ENCODE results near the gene PLXNA1.

- TF ChIP-seq DPF2 (IDR thresholded peaks at IDR 0.05) (no peak), ZNF785 (CRISPR knock-in tag; IDR thresholded peaks at IDR 0.05) (no peak), ESRRA (IDR thresholded peaks at IDR 0.05; ENCODE audit: borderline replicate concordance, low read depth) (no peak), POLR2A (conservative IDR thresholded peaks at IDR 0.05) (no peak), ATF1 (CRISPR knock-in tag; IDR thresholded peaks at IDR 0.05) (no peak), ATF1 (tag; IDR thresholded peaks at IDR 0.05) (no peak), ZNF274 (IDR thresholded peaks at IDR 0.05; ENCODE audit: borderline replicate concordance, low read depth, low read length) (no peak)
- TF ChIP-seq, protein P1, sequence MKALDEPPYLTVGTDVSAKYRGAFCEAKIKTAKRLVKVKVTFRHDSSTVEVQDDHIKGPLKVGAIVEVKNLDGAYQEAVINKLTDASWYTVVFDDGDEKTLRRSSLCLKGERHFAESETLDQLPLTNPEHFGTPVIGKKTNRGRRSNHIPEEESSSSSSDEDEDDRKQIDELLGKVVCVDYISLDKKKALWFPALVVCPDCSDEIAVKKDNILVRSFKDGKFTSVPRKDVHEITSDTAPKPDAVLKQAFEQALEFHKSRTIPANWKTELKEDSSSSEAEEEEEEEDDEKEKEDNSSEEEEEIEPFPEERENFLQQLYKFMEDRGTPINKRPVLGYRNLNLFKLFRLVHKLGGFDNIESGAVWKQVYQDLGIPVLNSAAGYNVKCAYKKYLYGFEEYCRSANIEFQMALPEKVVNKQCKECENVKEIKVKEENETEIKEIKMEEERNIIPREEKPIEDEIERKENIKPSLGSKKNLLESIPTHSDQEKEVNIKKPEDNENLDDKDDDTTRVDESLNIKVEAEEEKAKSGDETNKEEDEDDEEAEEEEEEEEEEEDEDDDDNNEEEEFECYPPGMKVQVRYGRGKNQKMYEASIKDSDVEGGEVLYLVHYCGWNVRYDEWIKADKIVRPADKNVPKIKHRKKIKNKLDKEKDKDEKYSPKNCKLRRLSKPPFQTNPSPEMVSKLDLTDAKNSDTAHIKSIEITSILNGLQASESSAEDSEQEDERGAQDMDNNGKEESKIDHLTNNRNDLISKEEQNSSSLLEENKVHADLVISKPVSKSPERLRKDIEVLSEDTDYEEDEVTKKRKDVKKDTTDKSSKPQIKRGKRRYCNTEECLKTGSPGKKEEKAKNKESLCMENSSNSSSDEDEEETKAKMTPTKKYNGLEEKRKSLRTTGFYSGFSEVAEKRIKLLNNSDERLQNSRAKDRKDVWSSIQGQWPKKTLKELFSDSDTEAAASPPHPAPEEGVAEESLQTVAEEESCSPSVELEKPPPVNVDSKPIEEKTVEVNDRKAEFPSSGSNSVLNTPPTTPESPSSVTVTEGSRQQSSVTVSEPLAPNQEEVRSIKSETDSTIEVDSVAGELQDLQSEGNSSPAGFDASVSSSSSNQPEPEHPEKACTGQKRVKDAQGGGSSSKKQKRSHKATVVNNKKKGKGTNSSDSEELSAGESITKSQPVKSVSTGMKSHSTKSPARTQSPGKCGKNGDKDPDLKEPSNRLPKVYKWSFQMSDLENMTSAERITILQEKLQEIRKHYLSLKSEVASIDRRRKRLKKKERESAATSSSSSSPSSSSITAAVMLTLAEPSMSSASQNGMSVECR (CRISPR knock-in tag; IDR thresholded peaks at IDR 0.05): no peak
Measured at GRCh38 chr3:126989316-126990023, 6.6 kb downstream of the PLXNA1 start.

All from K562 (cell line).